ENCODE results near the gene CCR2.

CCR2 gene

DNA sequence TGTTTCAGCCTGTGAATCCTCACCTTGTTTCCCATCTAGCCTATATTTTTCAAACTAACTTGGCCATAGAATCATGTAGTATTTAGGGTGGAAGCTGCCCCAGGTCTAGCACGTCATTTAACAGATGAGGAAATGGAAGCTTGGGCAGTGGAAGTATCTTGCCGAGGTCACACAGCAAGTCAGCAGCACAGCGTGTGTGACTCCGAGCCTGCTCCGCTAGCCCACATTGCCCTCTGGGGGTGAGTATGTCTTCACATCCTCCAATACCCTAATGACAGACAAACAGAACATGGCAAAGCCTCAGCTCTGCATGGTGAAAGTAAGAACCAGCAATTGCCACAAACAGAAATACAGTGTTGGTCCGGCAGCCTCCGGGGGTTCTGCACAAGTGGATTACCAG lies 14.7 kb downstream of the CCR2 start:
- peak; percentile 96 for DNase-seq (ENCODE audit: low read depth)
- TF ChIP-seq, protein P1, sequence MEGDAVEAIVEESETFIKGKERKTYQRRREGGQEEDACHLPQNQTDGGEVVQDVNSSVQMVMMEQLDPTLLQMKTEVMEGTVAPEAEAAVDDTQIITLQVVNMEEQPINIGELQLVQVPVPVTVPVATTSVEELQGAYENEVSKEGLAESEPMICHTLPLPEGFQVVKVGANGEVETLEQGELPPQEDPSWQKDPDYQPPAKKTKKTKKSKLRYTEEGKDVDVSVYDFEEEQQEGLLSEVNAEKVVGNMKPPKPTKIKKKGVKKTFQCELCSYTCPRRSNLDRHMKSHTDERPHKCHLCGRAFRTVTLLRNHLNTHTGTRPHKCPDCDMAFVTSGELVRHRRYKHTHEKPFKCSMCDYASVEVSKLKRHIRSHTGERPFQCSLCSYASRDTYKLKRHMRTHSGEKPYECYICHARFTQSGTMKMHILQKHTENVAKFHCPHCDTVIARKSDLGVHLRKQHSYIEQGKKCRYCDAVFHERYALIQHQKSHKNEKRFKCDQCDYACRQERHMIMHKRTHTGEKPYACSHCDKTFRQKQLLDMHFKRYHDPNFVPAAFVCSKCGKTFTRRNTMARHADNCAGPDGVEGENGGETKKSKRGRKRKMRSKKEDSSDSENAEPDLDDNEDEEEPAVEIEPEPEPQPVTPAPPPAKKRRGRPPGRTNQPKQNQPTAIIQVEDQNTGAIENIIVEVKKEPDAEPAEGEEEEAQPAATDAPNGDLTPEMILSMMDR (IDR thresholded peaks at IDR 0.05; ENCODE audit: low read depth, low read length), result peak; percentile 60
- TF ChIP-seq MYC (IDR thresholded peaks at IDR 0.05; ENCODE audit: low read depth, low read length), result no peak
- H3K4me3 ChIP-seq (ENCODE audit: low read depth, low read length), result no peak overlapping the region

DNA sequence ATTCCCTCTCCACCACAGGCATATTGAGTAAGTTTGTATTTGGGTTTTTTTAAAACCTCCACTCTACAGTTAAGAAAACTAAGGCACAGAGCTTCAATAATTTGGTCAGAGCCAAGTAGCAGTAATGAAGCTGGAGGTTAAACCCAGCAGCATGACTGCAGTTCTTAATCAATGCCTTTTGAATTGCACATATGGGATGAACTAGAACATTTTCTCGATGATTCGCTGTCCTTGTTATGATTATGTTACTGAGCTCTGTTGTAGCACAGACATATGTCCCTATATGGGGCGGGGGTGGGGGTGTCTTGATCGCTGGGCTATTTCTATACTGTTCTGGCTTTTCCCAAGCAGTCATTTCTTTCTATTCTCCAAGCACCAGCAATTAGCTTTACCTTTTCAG lies 15.2 kb downstream of the CCR2 start:
- no peak overlapping the region for H3K4me3 ChIP-seq (ENCODE audit: low read depth, low read length)
- DNase-seq (ENCODE audit: low read depth), result no peak
- TF ChIP-seq POLR2A (IDR thresholded peaks at IDR 0.05; ENCODE audit: extremely low read depth, insufficient read length) (no peak), MYC (IDR thresholded peaks at IDR 0.05; ENCODE audit: low read depth, low read length) (no peak)
- TF ChIP-seq, protein P1 (IDR thresholded peaks at IDR 0.05; ENCODE audit: low read depth, low read length), result no peak
- TF ChIP-seq, protein P2, sequence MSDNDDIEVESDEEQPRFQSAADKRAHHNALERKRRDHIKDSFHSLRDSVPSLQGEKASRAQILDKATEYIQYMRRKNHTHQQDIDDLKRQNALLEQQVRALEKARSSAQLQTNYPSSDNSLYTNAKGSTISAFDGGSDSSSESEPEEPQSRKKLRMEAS (IDR thresholded peaks at IDR 0.05; ENCODE audit: low read depth, low read length), result no peak

DNA sequence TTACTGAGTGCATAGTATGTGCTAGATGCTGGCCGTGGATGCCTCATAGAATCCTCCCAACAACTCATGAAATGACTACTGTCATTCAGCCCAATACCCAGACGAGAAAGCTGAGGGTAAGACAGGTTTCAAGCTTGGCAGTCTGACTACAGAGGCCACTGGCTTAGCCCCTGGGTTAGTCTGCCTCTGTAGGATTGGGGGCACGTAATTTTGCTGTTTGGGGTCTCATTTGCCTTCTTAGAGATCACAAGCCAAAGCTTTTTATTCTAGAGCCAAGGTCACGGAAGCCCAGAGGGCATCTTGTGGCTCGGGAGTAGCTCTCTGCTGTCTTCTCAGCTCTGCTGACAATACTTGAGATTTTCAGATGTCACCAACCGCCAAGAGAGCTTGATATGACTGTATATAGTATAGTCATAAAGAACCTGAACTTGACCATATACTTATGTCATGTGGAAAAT lies 15.8 kb downstream of the CCR2 start:
- TF ChIP-seq, protein P1 (IDR thresholded peaks at IDR 0.05; ENCODE audit: low read depth, low read length), result no peak
- TF ChIP-seq, protein P2 (IDR thresholded peaks at IDR 0.05; ENCODE audit: low read depth, low read length), result no peak
- no peak for TF ChIP-seq MYC (IDR thresholded peaks at IDR 0.05; ENCODE audit: low read depth, low read length)
- TF ChIP-seq POLR2A (IDR thresholded peaks at IDR 0.05; ENCODE audit: extremely low read depth, insufficient read length), result no peak
- DNase-seq (ENCODE audit: low read depth), result no peak
- H3K4me3 ChIP-seq (ENCODE audit: low read depth, low read length), result no peak overlapping the region

DNA sequence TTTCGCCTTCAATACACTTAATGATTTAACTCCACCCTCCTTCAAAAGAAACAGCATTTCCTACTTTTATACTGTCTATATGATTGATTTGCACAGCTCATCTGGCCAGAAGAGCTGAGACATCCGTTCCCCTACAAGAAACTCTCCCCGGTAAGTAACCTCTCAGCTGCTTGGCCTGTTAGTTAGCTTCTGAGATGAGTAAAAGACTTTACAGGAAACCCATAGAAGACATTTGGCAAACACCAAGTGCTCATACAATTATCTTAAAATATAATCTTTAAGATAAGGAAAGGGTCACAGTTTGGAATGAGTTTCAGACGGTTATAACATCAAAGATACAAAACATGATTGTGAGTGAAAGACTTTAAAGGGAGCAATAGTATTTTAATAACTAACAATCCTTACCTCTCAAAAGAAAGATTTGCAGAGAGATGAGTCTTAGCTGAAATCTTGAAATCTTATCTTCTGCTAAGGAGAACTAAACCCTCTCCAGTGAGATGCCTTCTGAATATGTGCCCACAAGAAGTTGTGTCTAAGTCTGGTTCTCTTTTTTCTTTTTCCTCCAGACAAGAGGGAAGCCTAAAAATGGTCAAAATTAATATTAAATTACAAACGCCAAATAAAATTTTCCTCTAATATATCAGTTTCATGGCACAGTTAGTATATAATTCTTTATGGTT lies 17.1 kb downstream of the CCR2 start, which contains the start of gene CCR5:
CCR5 (plus strand) TSS at position 108 of the 680 bp plus-strand sequence. CDS start 1,957 bp downstream, outside the sequence.
- TF ChIP-seq, protein P2 (IDR thresholded peaks at IDR 0.05; ENCODE audit: low read depth, low read length), result no peak
- TF ChIP-seq, protein P1 (IDR thresholded peaks at IDR 0.05; ENCODE audit: low read depth, low read length), result no peak
- no peak for TF ChIP-seq MYC (IDR thresholded peaks at IDR 0.05; ENCODE audit: low read depth, low read length)
- no peak for TF ChIP-seq POLR2A (IDR thresholded peaks at IDR 0.05; ENCODE audit: extremely low read depth, insufficient read length)
- DNase-seq (ENCODE audit: low read depth), result no peak
- H3K4me3 ChIP-seq (ENCODE audit: low read depth, low read length), result no peak within 1 kb of the TSS

DNA sequence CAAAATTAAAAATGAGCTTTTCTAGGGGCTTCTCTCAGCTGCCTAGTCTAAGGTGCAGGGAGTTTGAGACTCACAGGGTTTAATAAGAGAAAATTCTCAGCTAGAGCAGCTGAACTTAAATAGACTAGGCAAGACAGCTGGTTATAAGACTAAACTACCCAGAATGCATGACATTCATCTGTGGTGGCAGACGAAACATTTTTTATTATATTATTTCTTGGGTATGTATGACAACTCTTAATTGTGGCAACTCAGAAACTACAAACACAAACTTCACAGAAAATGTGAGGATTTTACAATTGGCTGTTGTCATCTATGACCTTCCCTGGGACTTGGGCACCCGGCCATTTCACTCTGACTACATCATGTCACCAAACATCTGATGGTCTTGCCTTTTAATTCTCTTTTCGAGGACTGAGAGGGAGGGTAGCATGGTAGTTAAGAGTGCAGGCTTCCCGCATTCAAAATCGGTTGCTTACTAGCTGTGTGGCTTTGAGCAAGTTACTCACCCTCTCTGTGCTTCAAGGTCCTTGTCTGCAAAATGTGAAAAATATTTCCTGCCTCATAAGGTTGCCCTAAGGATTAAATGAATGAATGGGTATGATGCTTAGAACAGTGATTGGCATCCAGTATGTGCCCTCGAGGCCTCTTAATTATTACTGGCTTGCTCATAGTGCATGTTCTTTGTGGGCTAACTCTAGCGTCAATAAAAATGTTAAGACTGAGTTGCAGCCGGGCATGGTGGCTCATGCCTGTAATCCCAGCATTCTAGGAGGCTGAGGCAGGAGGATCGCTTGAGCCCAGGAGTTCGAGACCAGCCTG lies 17.8 kb downstream of the CCR2 start:
- DNase-seq (ENCODE audit: low read depth), result no peak
- no peak overlapping the region for H3K4me3 ChIP-seq (ENCODE audit: low read depth, low read length)
- TF ChIP-seq MYC (IDR thresholded peaks at IDR 0.05; ENCODE audit: low read depth, low read length), result no peak
- TF ChIP-seq POLR2A (IDR thresholded peaks at IDR 0.05; ENCODE audit: extremely low read depth, insufficient read length), result no peak
- TF ChIP-seq, protein P2 (IDR thresholded peaks at IDR 0.05; ENCODE audit: low read depth, low read length), result no peak
